ENCODE measurements around the gene TPRN. TPM values are rescaled to one million over a fixed set of nuclear protein-coding genes. Genes with fewer than 3 reads are reported as not detected.

Gene TPRN
- total RNA-seq, 1 experiment from 2014 or later, result 5.7 TPM

GRCh38 chr9:137211532-137211931, 11.0 kb upstream of the TPRN start:
- H3K9me2 ChIP-seq (replicated peaks; ENCODE audit: insufficient read depth, low read length), result no peaks in the 10 kb centered on the region
- H3K27me3 ChIP-seq (ENCODE audit: low read length), result no peaks in the 10 kb centered on the region
- no peak overlapping the region for H3K27ac ChIP-seq (ENCODE audit: low read length)
- H2AFZ ChIP-seq (ENCODE audit: low read length), result no peak overlapping the region
- no peaks in the 10 kb centered on the region for H3K9me3 ChIP-seq (ENCODE audit: low read length)
- H3K4me1 ChIP-seq (ENCODE audit: low read length), result peaks cover 8% of the 10 kb centered on the region
- no peaks in the 10 kb centered on the region for H4K20me1 ChIP-seq (ENCODE audit: insufficient read depth, low read depth, low read length)
- H3K4me3 ChIP-seq (ENCODE audit: low read length), result no peak overlapping the region
- DNase-seq, result no peak
- no peak overlapping the region for H3K4me2 ChIP-seq (ENCODE audit: low read depth, low read length, poor library complexity, severe bottlenecking)
- H3K79me2 ChIP-seq (ENCODE audit: low read length), result peaks cover 13% of the 10 kb centered on the region
- H3K36me3 ChIP-seq (ENCODE audit: insufficient read depth, low read length), result peaks cover 6% of the 10 kb centered on the region; the same call in 1 of the 2 replicates
- no peak overlapping the region for H3K9ac ChIP-seq (ENCODE audit: low read length)

DNA sequence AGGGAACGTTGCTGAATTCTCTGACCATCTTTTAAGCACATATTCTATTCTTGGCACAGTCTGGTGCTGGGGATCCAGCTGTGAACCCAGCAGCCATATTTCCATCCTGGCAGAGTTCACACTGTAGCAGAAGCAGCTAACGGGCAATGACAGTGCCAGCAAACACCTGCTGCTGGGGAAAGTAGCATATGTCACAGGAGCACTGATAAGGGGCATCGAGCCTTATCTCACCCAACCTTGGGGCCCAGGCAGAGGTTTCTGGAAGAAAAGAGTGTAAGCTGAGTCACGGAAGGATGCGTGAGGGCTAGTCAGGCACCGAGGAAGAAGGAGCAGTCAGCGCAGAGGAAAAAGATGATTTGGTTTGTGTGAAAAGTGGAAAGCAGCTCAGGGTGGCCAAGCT, 6.1 kb upstream of the TPRN start:
- Histone ChIP-seq H3K9me3 (ENCODE audit: low read length) (no peaks in the 10 kb centered on the region), H2AFZ (ENCODE audit: low read length) (no peak overlapping the region), H3K27ac (ENCODE audit: low read length) (peak overlapping the region; percentile 62; the same call in 1 of the 2 replicates), H3K27me3 (ENCODE audit: low read length) (no peaks in the 10 kb centered on the region), H3K4me2 (ENCODE audit: low read depth, low read length, poor library complexity, severe bottlenecking) (peak overlapping the region; percentile 98), H3K4me3 (ENCODE audit: low read length) (peak overlapping the region; percentile 99), H3K9ac (ENCODE audit: low read length) (peak overlapping the region; percentile 100), H3K79me2 (ENCODE audit: low read length) (peaks cover 56% of the 10 kb centered on the region), H3K4me1 (ENCODE audit: low read length) (peaks cover 43% of the 10 kb centered on the region), H3K9me2 (replicated peaks; ENCODE audit: insufficient read depth, low read length) (no peaks in the 10 kb centered on the region), H4K20me1 (ENCODE audit: insufficient read depth, low read depth, low read length) (0 out of 2 replicates have a peak, but pooled peaks cover 5% of the 10 kb centered on the region), H3K36me3 (ENCODE audit: insufficient read depth, low read length) (peaks cover 6% of the 10 kb centered on the region; the same call in 1 of the 2 replicates)
- no peak for DNase-seq

DNA sequence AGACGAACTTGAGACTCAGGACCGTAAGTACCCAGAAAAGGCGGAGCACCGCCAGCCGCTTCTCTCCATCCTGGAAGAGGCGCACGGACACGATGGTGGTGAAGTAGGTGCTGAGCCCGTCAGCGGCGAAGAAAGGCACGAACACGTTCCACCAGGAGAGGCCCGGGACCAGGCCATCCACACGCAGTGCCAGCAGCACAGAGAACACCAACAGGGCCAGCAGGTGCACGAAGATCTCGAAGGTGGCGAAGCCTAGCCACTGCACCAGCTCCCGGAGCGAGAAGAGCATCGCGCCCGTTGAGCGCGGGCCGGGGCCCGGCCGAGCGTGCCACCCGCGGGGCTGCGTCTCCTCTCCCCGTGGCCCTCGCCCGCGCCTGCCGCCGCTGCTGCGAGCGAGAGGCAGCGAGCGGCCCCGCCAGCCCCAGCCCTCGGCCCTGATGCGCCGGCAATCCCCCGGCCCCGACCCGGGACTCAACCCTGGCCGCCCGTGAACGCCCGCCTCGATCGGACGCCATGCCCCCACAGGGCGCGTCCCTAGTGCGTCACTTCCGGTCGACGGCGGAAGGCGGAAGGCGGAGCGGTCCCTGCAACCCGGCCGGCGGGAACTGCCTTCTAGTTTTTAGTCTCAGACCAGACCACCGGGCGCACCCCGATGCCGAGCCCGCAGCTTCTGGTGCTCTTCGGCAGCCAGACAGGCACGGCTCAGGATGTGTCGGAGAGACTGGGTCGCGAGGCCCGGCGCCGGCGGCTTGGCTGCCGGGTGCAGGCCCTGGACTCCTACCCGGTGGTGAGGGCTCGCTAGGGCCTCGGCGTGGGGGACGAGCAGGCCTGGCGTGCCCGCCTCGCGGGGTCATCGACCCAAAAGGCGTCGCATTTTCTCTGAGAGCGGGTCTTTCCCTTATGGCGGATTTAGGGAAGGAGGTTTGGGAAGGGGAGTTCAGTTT, 4.9 kb upstream of the TPRN start, which contains the start of the genes NDOR1 and TMEM203:
Gene NDOR1 (plus strand): TSS at position 575 of the 944 bp plus-strand sequence. CDS start 78 bp downstream, at position 653.
Gene TMEM203 (minus strand): TSS at position 523 of the 944 bp plus-strand sequence. CDS start 234 bp downstream, at position 289.
- H3K9me3 ChIP-seq (ENCODE audit: low read length), result no peaks in the 10 kb centered on the region
- H3K4me2 ChIP-seq (ENCODE audit: low read depth, low read length, poor library complexity, severe bottlenecking), result peak within 1 kb of the TSS; percentile 98
- DNase-seq, result peak; percentile 97
- no peaks in the 10 kb centered on the region for H3K27me3 ChIP-seq (ENCODE audit: low read length)
- H3K79me2 ChIP-seq (ENCODE audit: low read length), result peaks cover 59% of the 10 kb centered on the region
- H4K20me1 ChIP-seq (ENCODE audit: insufficient read depth, low read depth, low read length), result 0 out of 2 replicates have a peak, but pooled peaks cover 5% of the 10 kb centered on the region
- peak within 1 kb of the TSS; percentile 99 for H3K4me3 ChIP-seq (ENCODE audit: low read length)
- H3K9me2 ChIP-seq (replicated peaks; ENCODE audit: insufficient read depth, low read length), result no peaks in the 10 kb centered on the region
- H2AFZ ChIP-seq (ENCODE audit: low read length), result no peak within 1 kb of the TSS
- peak within 1 kb of the TSS; percentile 62 for H3K27ac ChIP-seq (ENCODE audit: low read length)
- peak within 1 kb of the TSS; percentile 100 for H3K9ac ChIP-seq (ENCODE audit: low read length)
- H3K4me1 ChIP-seq (ENCODE audit: low read length), result peaks cover 49% of the 10 kb centered on the region
- peaks cover 6% of the 10 kb centered on the region; the same call in 1 of the 2 replicates for H3K36me3 ChIP-seq (ENCODE audit: insufficient read depth, low read length)

DNA sequence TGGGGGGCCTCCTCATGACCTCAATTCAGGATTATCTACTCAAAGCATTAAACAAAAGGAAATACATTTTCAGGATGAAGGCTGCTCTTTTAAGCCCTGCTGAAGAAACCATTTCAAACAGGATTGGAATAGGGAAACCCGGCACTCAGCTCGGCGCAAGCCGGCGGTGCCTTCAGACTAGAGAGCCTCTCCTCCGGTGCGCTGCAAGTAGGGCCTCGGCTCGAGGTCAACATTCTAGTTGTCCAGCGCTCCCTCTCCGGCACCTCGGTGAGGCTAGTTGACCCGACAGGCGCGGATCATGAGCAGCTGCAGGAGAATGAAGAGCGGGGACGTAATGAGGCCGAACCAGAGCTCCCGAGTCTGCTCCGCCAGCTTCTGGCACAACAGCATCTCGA, 4.2 kb upstream of the TPRN start:
- H3K27ac ChIP-seq (ENCODE audit: low read length), result peak overlapping the region; percentile 62; the same call in 1 of the 2 replicates
- DNase-seq, result no peak
- no peaks in the 10 kb centered on the region for H3K9me3 ChIP-seq (ENCODE audit: low read length)
- peaks cover 60% of the 10 kb centered on the region for H3K79me2 ChIP-seq (ENCODE audit: low read length)
- no peaks in the 10 kb centered on the region for H3K27me3 ChIP-seq (ENCODE audit: low read length)
- H4K20me1 ChIP-seq (ENCODE audit: insufficient read depth, low read depth, low read length), result 0 out of 2 replicates have a peak, but pooled peaks cover 5% of the 10 kb centered on the region
- H3K9me2 ChIP-seq (replicated peaks; ENCODE audit: insufficient read depth, low read length), result no peaks in the 10 kb centered on the region
- no peak overlapping the region for H2AFZ ChIP-seq (ENCODE audit: low read length)
- peak overlapping the region; percentile 100 for H3K9ac ChIP-seq (ENCODE audit: low read length)
- H3K4me3 ChIP-seq (ENCODE audit: low read length), result peak overlapping the region; percentile 99
- H3K36me3 ChIP-seq (ENCODE audit: insufficient read depth, low read length), result peaks cover 6% of the 10 kb centered on the region; the same call in 1 of the 2 replicates
- peak overlapping the region; percentile 98 for H3K4me2 ChIP-seq (ENCODE audit: low read depth, low read length, poor library complexity, severe bottlenecking)
- H3K4me1 ChIP-seq (ENCODE audit: low read length), result peaks cover 51% of the 10 kb centered on the region

- peaks cover 78% of the 10 kb centered on the region for H3K79me2 ChIP-seq (ENCODE audit: low read length)
- DNase-seq, result no peak
- H3K4me2 ChIP-seq (ENCODE audit: low read depth, low read length, poor library complexity, severe bottlenecking), result no peak overlapping the region
- H3K36me3 ChIP-seq (ENCODE audit: insufficient read depth, low read length), result peaks cover 6% of the 10 kb centered on the region; the same call in 1 of the 2 replicates
- H3K27ac ChIP-seq (ENCODE audit: low read length), result no peak overlapping the region
- 0 out of 2 replicates have a peak, but pooled peaks cover 5% of the 10 kb centered on the region for H4K20me1 ChIP-seq (ENCODE audit: insufficient read depth, low read depth, low read length)
- peaks cover 68% of the 10 kb centered on the region for H3K4me1 ChIP-seq (ENCODE audit: low read length)
- H3K4me3 ChIP-seq (ENCODE audit: low read length), result no peak overlapping the region
- no peaks in the 10 kb centered on the region for H3K27me3 ChIP-seq (ENCODE audit: low read length)
- H3K9ac ChIP-seq (ENCODE audit: low read length), result peak overlapping the region; percentile 43
- H3K9me2 ChIP-seq (replicated peaks; ENCODE audit: insufficient read depth, low read length), result no peaks in the 10 kb centered on the region
- H3K9me3 ChIP-seq (ENCODE audit: low read length), result no peaks in the 10 kb centered on the region
- no peak overlapping the region for H2AFZ ChIP-seq (ENCODE audit: low read length)
These were observed 2.4 kb upstream of the TPRN start for GRCh38 chr9:137202966-137203365.

- Histone ChIP-seq H3K27me3 (ENCODE audit: low read length) (no peaks in the 10 kb centered on the region), H2AFZ (ENCODE audit: low read length) (no peak overlapping the region), H3K4me3 (ENCODE audit: low read length) (peak overlapping the region; percentile 94), H3K4me1 (ENCODE audit: low read length) (peaks cover 66% of the 10 kb centered on the region), H3K27ac (ENCODE audit: low read length) (peak overlapping the region; percentile 79), H3K9me2 (replicated peaks; ENCODE audit: insufficient read depth, low read length) (no peaks in the 10 kb centered on the region), H3K79me2 (ENCODE audit: low read length) (peaks cover 78% of the 10 kb centered on the region), H3K9ac (ENCODE audit: low read length) (peak overlapping the region; percentile 93), H4K20me1 (ENCODE audit: insufficient read depth, low read depth, low read length) (0 out of 2 replicates have a peak, but pooled peaks cover 5% of the 10 kb centered on the region), H3K4me2 (ENCODE audit: low read depth, low read length, poor library complexity, severe bottlenecking) (peak overlapping the region; percentile 85), H3K36me3 (ENCODE audit: insufficient read depth, low read length) (no peaks in the 10 kb centered on the region), H3K9me3 (ENCODE audit: low read length) (no peaks in the 10 kb centered on the region)
- peak; percentile 65 for DNase-seq
These were observed 796 bp upstream of the TPRN start for GRCh38 chr9:137201205-137201868.

- Histone ChIP-seq H3K27ac (ENCODE audit: low read length) (no peak overlapping the region), H3K9ac (ENCODE audit: low read length) (peak overlapping the region; percentile 73), H2AFZ (ENCODE audit: low read length) (no peak overlapping the region), H3K4me1 (ENCODE audit: low read length) (peaks cover 61% of the 10 kb centered on the region), H3K4me2 (ENCODE audit: low read depth, low read length, poor library complexity, severe bottlenecking) (peak overlapping the region; percentile 87), H3K27me3 (ENCODE audit: low read length) (no peaks in the 10 kb centered on the region), H3K36me3 (ENCODE audit: insufficient read depth, low read length) (no peaks in the 10 kb centered on the region), H3K79me2 (ENCODE audit: low read length) (peaks cover 72% of the 10 kb centered on the region), H4K20me1 (ENCODE audit: insufficient read depth, low read depth, low read length) (peaks cover 9% of the 10 kb centered on the region; the same call in 1 of the 2 replicates), H3K9me2 (replicated peaks; ENCODE audit: insufficient read depth, low read length) (no peaks in the 10 kb centered on the region), H3K9me3 (ENCODE audit: low read length) (no peaks in the 10 kb centered on the region), H3K4me3 (ENCODE audit: low read length) (peak overlapping the region; percentile 67)
- peak; percentile 40 for DNase-seq
These were observed 975 bp downstream of the TPRN start for GRCh38 chr9:137199411-137200121.
